B cell (primary cell): Measurements from ENCODE around the gene H6PD. TPM values are rescaled to one million over a fixed set of nuclear protein-coding genes. Genes with fewer than 3 reads are reported as not detected.

Experiments
- ATAC-seq: fragments of 200-7000 bp; cut with Tn5 transposase; one replicate; pipeline ENCODE4 v1.10.0; 2021; ENCODE audit warnings: low read depth, mild to moderate bottlenecking, moderate number of reproducible peaks, moderate library complexity
- CTCF ChIA-PET: fragments of 350-600 bp; sonication (Branson Sonifier 250); formaldehyde crosslinking; loops from one replicate; lab custom pipeline; 2021; ENCODE audit warnings: antibody characterized with exemption, inconsistent platforms; lab: Charles Lee
- POLR2A ChIA-PET: fragments of 350-600 bp; sonication (Branson Sonifier 250); formaldehyde crosslinking; loops from one replicate; lab custom pipeline; 2021; ENCODE audit warnings: antibody characterized with exemption; lab: Charles Lee
- DNase-seq: peaks from one replicate; pipeline ENCODE4 v3.0.0; 2013
- H2AFZ ChIP-seq: 2 replicates; pipeline ENCODE4 v1.6.1; 2012; ENCODE audit warnings: mild to moderate bottlenecking, low read depth, low read length; ENCODE audit not compliant: insufficient read depth, poor library complexity, severe bottlenecking
- H3K27ac ChIP-seq, 2 donors: 1 replicate in 1 of 2; 2 replicates in 1 of 2; pipeline ENCODE4 v1.5.1; 2012 to 2013; ENCODE audit warnings: low read length in 2 of 2, mild to moderate bottlenecking in 2 of 2, moderate library complexity in 1 of 2
- H3K27me3 ChIP-seq, 4 experiments: fragments of 200-600 bp in 1 of 4; sonication (generic) in 1 of 4; replicated peaks in 1 of 4; 1 replicate in 2 of 4; 2 replicates in 2 of 4; pipeline versions ENCODE4 v1.6.1 to v1.7.0; 2013 to 2016; ENCODE audit warnings: low read length in 3 of 4, mild to moderate bottlenecking in 2 of 4, mixed read lengths in 1 of 4, moderate library complexity in 1 of 4; ENCODE audit not compliant: insufficient read depth in 4 of 4, control insufficient read depth in 3 of 4; ENCODE audit errors: control extremely low read depth in 1 of 4
- H3K36me3 ChIP-seq, 2 experiments: replicated peaks in 1 of 2; 1 replicate in 1 of 2; 2 replicates in 1 of 2; pipeline versions ENCODE4 v1.6.1 to v1.7.1; 2013; ENCODE audit warnings: low read length in 1 of 2; ENCODE audit not compliant: insufficient read depth in 2 of 2, control insufficient read depth in 1 of 2; ENCODE audit errors: control extremely low read depth in 1 of 2, extremely low read depth in 1 of 2
- H3K4me1 ChIP-seq, 2 donors: fragments of 200-600 bp in 1 of 2; sonication (generic) in 1 of 2; 1 replicate in 1 of 2; 2 replicates in 1 of 2; pipeline versions ENCODE4 v1.5.1 to v1.6.1; 2013 to 2017; ENCODE audit warnings: low read length in 2 of 2; ENCODE audit not compliant: control insufficient read depth in 2 of 2, insufficient read depth in 2 of 2
- H3K4me2 ChIP-seq: replicated peaks from 2 replicates; pipeline ENCODE3; 2012; ENCODE audit warnings: mild to moderate bottlenecking, low read depth, low read length; ENCODE audit not compliant: poor library complexity, severe bottlenecking
- H3K4me3 ChIP-seq, 5 experiments: fragments of 200-600 bp in 1 of 5; sonication (generic) in 1 of 5; 1 replicate in 3 of 5; 2 replicates in 2 of 5; pipeline versions ENCODE4 v1.5.1 to v1.7.0; 2011 to 2016; ENCODE audit warnings: low read length in 4 of 5, mild to moderate bottlenecking in 4 of 5, low read depth in 2 of 5, control low read depth in 1 of 5, moderate library complexity in 1 of 5; ENCODE audit not compliant: insufficient read depth in 1 of 5; ENCODE audit errors: control extremely low read depth in 1 of 5, extremely low read depth in 1 of 5
- H3K79me2 ChIP-seq: fragments of 200-600 bp; sonication (generic); one replicate; pipeline ENCODE4 v1.6.0; 2016; ENCODE audit warnings: low read length; ENCODE audit not compliant: control insufficient read depth, insufficient read depth
- H3K9ac ChIP-seq: fragments of 200-600 bp; sonication (generic); 2 replicates; pipeline ENCODE4 v1.6.1; 2017; ENCODE audit warnings: mild to moderate bottlenecking, low read length, moderate library complexity
- H3K9me3 ChIP-seq, 3 donors: one replicate each; pipeline versions ENCODE4 v1.6.1 to v1.7.1; 2013; ENCODE audit warnings: low read length in 2 of 3; ENCODE audit not compliant: control insufficient read depth in 2 of 3, insufficient read depth in 1 of 3; ENCODE audit errors: control extremely low read depth in 1 of 3
- H4K20me1 ChIP-seq: 2 replicates; pipeline ENCODE4 v1.6.0; 2012; ENCODE audit warnings: mild to moderate bottlenecking, low read length; ENCODE audit not compliant: insufficient read depth, control insufficient read depth, poor library complexity, severe bottlenecking
- H3K27ac Mint-ChIP-seq: one replicate; pipeline ENCODE4 v1.8.0; 2021; ENCODE audit warnings: mixed read lengths
- H3K27me3 Mint-ChIP-seq: one replicate; pipeline ENCODE4 v1.8.0; 2021; ENCODE audit warnings: mixed read lengths
- H3K4me1 Mint-ChIP-seq: one replicate; pipeline ENCODE4 v1.8.0; 2021; ENCODE audit warnings: mixed read lengths
- H3K4me3 Mint-ChIP-seq: one replicate; pipeline ENCODE4 v1.8.0; 2021; ENCODE audit warnings: mixed read lengths
- H3K9me3 Mint-ChIP-seq: one replicate; pipeline ENCODE4 v1.8.0; 2022; ENCODE audit warnings: mixed read lengths; ENCODE audit not compliant: insufficient read depth
- EZH2 ChIP-seq: IDR thresholded peaks from 2 replicates; pipeline ENCODE4 v1.6.1; 2012; ENCODE audit warnings: borderline replicate concordance, low read depth, mild to moderate bottlenecking, moderate library complexity, low read length; ENCODE audit not compliant: insufficient read depth, poor library complexity, severe bottlenecking
- WGBS: methylation state at CpG from one replicate; pipeline ENCODE4 v1.1.5; 2013; ENCODE audit warnings: missing lambda C conversion rate; ENCODE audit not compliant: insufficient coverage; 5-methylcytosine and 5-hydroxymethylcytosine counted together
- intact Hi-C: fragments of 100-400 bp; cut with micrococcal nuclease; formaldehyde crosslinking; loops from one replicate; pipeline ENCODE4 v1.10.0; 2022
- polyA plus RNA-seq: library from polyadenylated mRNA; depleted of rRNA; stranded (reverse); fragments of >200 nt; gene quantifications from 2 replicates; pipeline ENCODE4 v1.2.3, GENCODE V29; 2012
- total RNA-seq, 2 donors: library from RNA; stranded (reverse); fragments of 120-200 nt in 1 of 2; gene quantifications; 1 replicate in 1 of 2; 2 replicates in 1 of 2; pipeline versions ENCODE4 v1.2.3 to v1.2.4, GENCODE V29; 2013 to 2022
- TF ChIP-seq, protein P1 (sequence below): fragments of 200-600 bp; IDR thresholded peaks from one replicate; pipeline ENCODE4 v1.8.0; 2022; ENCODE audit warnings: antibody characterized with exemption, mild to moderate bottlenecking

H6PD gene
- total and polyA plus RNA-seq, 2 donors (not counting 1 experiment from before 2014, with no cell fraction given) = 11.3 to 30.2 TPM

DNA sequence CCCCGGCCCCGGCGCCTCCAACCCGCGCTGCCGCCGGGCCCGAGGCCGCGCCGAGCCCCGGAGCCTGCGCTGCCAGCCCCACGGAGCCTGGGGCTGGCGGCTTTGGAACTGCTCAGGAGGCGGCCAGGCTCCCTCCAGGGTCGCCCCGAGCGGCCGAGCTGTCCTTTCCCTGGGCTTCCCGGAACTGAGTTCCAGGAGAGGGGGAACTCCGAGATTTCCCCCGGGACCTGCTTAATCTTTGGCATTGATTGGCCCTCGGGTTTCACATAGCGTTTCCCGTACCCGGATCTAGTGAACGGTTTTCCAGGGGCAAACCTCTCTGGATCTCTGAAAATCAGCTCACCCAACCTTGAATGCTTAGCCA is 504 bp downstream of the H6PD start:
- Mint-ChIP-seq H3K4me1 (peaks cover 47% of the 10 kb centered on the region), H3K9me3 (no peaks in the 10 kb centered on the region), H3K27me3 (no peaks in the 10 kb centered on the region), H3K27ac (peak overlapping the region; percentile 92), H3K4me3 (peak overlapping the region; percentile 89)
- H3K4me2 ChIP-seq = peak overlapping the region; percentile 95
- peak overlapping the region; percentile 79 to 88 for H3K27ac ChIP-seq
- H2AFZ ChIP-seq = peak overlapping the region; percentile 66
- H3K4me1 ChIP-seq = peaks cover 25 to 42% of the 10 kb centered on the region in 2 donors
- H3K4me3 ChIP-seq = peak overlapping the region; percentile 55 to 80 (median 70)
- ChIA-PET CTCF (interaction anchor here (0.6 to 2.3 kb wide), 6 partner anchors 38 to 352 kb away, joined by 3 to 15 read pairs (median 5); no protein-coding TSS in a partner anchor), POLR2A (interaction anchor here (0.5 kb wide), 1 partner anchor 625 kb away, joined by 3 read pairs; no protein-coding TSS in a partner anchor)
- H3K27me3 ChIP-seq = no peaks in the 10 kb centered on the region
- no peak for ATAC-seq
- H4K20me1 ChIP-seq = peaks cover 11% of the 10 kb centered on the region
- intact Hi-C loops = loop anchor here (2.0 kb wide), 2 partner anchors 38 to 590 kb away; no protein-coding TSS in a partner anchor
- H3K79me2 ChIP-seq = peaks cover 24% of the 10 kb centered on the region
- H3K9me3 ChIP-seq = peaks cover 0 to 3% (median 3%) of the 10 kb centered on the region in 3 donors
- H3K36me3 ChIP-seq = peaks cover 0 to 10% of the 10 kb centered on the region in 2 experiments
- DNase-seq = peak; percentile 81
- under 1% methylated on average over 27 of the region's 28 CpGs for WGBS
- H3K9ac ChIP-seq = peak overlapping the region; percentile 87
- TF ChIP-seq EZH2 = no peak
- TF ChIP-seq, protein P1, sequence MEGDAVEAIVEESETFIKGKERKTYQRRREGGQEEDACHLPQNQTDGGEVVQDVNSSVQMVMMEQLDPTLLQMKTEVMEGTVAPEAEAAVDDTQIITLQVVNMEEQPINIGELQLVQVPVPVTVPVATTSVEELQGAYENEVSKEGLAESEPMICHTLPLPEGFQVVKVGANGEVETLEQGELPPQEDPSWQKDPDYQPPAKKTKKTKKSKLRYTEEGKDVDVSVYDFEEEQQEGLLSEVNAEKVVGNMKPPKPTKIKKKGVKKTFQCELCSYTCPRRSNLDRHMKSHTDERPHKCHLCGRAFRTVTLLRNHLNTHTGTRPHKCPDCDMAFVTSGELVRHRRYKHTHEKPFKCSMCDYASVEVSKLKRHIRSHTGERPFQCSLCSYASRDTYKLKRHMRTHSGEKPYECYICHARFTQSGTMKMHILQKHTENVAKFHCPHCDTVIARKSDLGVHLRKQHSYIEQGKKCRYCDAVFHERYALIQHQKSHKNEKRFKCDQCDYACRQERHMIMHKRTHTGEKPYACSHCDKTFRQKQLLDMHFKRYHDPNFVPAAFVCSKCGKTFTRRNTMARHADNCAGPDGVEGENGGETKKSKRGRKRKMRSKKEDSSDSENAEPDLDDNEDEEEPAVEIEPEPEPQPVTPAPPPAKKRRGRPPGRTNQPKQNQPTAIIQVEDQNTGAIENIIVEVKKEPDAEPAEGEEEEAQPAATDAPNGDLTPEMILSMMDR = no peak

DNA sequence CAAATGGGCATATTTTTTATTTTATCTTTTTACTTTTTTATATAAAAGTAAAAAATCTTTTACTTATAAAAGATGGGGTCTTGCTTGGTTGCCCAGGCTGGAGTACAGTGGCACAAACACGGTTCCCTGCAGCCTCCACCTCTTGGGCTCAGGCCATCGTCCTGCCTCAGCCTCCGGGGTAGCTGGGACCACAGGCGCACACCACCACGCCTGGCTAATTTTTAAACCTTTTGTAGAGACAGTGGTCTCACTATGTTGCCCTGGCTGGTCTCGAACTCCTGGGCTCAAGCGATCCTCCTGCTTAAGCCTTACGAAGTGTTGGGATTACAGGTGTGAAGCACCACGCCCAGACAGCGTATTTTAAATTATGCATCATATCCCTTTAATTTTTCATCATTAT is 986 bp downstream of the H6PD start:
- no peaks in the 10 kb centered on the region for H3K9me3 Mint-ChIP-seq
- TF ChIP-seq EZH2 = no peak
- TF ChIP-seq, protein P1 = no peak

More for the DNA sequence above, 986 bp downstream of the H6PD start:
- Mint-ChIP-seq H3K4me1 (peaks cover 50% of the 10 kb centered on the region), H3K4me3 (peak overlapping the region; percentile 89), H3K27ac (peak overlapping the region; percentile 92), H3K27me3 (no peaks in the 10 kb centered on the region)
- DNase-seq (no peak), ATAC-seq (no peak)
- Histone ChIP-seq H3K9me3 (peaks cover 0 to 3% (median 3%) of the 10 kb centered on the region in 3 donors), H3K4me2 (peak overlapping the region; percentile 95), H3K27me3 (no peaks in the 10 kb centered on the region), H2AFZ (peak overlapping the region; percentile 66), H3K4me1 (peaks cover 28 to 47% of the 10 kb centered on the region in 2 donors), H3K27ac (peak overlapping the region; percentile 79 to 88), H3K36me3 (peaks cover 0 to 10% of the 10 kb centered on the region in 2 experiments), H4K20me1 (peaks cover 16% of the 10 kb centered on the region), H3K79me2 (peaks cover 28% of the 10 kb centered on the region), H3K4me3 (peak overlapping the region; percentile 55 to 80 (median 70)), H3K9ac (peak overlapping the region; percentile 87)
- ChIA-PET CTCF (interaction anchor here (0.5 to 2.3 kb wide), 5 partner anchors 15 to 1267 kb away, joined by 3 to 15 read pairs (median 4); no protein-coding TSS in a partner anchor), POLR2A (interaction anchor here (0.5 kb wide), 1 partner anchor 625 kb away, joined by 3 read pairs; no protein-coding TSS in a partner anchor)
- WGBS = 84% methylated on average over 5 of the region's 10 CpGs
- intact Hi-C loops = loop anchor here (2.0 kb wide), 2 partner anchors 39 to 589 kb away; no protein-coding TSS in a partner anchor
